ENCODE results near the gene PAGE4.

Gene PAGE4, protein sequence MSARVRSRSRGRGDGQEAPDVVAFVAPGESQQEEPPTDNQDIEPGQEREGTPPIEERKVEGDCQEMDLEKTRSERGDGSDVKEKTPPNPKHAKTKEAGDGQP

DNA sequence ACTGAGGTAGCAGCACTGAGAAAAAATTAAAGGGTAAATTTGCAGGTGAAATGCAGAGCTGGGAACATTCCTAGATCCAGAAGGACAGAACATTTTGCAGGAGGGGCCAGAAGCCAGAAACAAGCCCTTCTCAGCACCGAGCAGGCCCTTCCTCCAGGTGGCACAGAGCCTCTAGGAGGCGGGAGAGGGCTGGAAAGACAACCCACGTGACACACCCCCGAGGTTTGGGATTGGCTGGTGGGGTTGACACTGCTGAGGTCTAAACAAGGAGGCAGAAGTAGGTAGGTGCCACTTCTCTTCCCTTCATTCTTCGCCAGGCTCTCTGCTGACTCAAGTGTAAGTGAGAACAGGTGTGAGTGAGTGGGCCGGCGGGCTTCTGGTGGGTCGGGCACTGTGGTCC lies at the start of gene PAGE4:
Gene PAGE4, plus strand, starts transcription at position 288 of the 400 bp plus-strand sequence. CDS start 1,126 bp downstream, outside the sequence.
- no peak for DNase-seq

DNA sequence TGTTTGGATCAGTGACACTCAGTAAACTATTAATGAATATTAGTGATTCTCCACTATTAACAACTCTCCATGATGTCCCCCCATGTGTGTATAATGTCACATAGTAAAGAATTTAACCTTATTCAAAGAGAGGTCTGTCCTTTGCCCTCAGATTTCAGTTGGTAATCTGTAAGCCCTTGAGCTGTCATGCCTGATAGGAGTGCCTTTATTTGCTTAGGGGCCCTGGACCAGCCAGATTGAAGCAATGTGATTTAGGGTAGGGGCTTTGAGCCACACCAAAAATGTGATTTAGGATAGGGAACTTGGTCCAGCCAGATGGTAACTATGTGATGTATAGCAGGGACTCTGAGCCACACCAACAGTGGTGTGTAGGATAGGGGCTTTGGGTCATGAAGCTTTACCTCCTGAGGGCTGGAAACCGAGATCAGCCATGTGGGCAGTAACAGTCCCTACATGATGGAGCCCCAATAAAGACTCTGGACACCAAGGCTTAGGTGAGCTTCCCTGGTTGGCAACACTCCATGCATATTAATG lies 44.3 kb upstream of the PAGE4 start:
- DNase-seq = no peak

DNA sequence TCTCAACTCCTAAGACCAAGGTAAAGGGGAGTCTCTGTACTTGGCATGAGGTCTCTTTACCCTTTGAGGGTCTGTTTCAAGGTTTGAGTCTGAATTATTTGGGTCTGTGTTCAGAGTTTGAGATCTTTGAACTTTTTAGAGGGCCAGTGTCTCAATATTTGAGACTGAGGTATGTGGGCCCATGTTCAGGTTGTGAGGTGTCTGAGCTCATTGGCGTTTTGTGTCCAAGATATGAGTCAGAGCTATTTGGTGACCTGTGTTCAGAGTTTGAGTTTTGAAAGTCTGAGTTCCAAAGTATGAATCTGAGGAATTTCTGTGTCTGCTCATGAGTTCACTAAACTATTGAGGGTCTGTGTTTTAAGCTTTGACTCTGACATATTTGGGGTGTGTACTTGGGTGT lies 36.7 kb upstream of the PAGE4 start:
- no peak for DNase-seq

DNA sequence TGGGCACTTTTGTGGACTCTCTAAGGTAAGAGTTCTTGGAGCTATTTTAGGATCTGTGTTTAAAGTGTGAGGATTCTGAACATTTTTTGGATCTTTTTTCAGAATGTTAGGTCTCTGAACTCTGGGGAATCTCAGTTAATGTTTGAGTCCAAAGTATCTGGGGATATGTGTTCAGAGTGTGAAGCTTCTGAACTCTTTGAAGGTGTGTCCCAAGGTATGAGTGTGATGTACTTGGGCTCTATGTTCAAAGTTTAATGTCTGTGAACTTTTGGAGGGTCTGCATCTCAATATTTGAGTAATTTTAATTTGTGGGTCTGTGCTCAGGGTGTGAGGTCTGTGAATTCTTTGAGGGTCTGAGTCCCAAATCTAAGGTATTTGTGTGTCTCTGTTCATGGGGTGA lies 35.4 kb upstream of the PAGE4 start:
- DNase-seq = no peak

DNA sequence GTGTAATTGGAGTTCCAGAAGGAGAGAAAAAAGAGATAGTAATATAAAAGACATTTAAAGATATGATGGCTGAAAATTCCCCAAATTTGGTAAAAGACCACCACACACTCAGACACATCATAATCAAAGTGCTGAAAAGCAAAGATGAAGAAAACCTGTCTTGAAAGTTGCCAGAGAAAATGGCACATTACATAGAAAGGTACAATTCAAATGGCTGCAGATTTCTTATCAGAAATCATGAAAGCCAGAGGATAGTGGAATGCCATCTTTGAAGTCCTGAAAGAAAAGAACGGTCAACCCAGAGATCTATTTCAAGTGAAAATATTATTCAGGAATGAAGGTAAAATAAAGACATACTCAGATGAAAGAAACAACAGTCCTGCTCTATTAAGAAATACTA lies 29.3 kb upstream of the PAGE4 start:
- no peak for DNase-seq

DNA sequence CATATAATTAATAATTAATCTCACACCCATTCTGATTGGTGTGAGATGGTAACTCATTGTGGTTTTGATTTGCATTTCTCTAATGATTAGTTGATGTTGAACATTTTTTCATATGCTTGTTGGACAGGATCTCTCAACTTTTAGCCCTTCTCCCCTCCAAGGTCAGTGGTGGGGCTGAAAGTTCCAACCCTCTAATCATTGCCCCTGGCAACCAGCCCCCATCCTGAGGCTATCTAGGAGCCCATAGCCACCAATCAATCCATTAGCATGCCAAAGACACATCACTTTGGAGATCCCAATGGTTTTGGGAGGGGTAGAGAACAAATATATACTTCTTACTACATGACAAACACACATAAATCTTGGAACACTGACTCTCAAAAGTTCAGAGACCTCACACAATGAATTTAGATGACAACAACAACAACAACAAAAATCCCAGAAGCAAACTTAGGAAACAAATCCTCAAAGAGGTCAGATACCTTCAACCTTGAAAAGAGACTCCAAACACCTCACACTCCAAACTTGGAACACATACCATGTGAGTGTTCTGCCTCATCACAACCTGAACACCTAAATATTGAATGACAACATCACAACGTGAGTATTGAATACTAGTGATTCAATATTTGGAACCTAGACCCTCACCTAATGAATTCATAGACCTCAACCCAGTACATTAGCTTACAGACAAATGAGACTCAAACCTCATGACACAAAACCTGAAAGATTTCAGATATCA lies 19.0 kb upstream of the PAGE4 start:
- DNase-seq = no peak

DNA sequence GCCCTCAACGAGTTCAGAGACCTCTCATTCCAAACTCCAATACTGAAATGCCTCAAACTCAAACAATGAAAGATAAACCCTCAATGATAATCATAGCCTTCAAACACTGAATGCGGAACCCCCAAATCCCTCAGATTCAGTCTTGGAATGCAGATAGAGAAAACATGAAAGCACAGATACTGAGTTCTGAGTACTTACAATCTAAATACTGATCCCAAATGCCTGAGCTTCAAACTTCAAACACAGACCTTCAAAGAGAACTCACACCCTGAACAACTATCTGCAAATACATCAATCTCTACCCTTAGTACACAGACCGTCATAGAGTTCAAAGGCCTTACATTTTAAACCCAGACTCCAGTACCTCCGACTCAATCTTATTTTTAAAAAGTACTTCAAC lies 16.9 kb upstream of the PAGE4 start:
- no peak for DNase-seq

DNA sequence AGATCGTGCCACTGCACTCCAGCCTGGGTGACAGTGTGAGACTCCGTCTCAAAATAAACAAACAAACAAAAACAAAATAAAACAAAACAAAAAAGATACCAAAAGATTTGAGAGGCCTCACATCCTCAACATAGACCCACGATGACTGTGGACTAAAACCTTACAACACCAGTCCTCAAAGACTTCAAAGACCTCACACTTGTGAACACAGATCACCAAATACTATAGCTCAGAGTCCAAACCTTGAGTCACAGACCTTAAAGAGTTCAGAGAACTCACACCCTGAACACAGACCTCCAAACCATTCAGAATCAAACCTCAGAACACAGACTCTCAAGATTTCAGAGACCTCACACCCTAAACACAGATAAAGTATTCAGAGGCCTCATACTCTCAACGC lies 12.7 kb upstream of the PAGE4 start:
- no peak for DNase-seq

DNA sequence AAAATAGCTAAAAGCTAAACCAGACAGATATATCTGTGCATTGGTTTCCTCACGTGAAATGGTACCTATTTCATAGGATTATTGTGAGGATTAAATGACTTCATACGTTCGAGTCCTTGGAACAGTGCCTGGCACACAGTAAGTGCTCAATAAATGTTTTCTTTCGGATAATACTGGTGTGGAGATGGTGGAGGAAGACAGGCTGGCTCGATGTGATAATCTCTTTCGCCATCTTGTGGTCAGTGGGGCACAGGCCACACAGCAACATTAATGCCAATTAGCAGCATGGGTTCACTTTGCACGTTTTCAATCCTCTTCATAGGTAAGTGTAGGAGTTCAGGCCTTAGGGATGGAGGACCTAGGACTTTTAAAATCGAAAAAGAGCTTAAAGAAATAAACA lies 9.3 kb downstream of the PAGE4 start:
- DNase-seq = peak; percentile 31

DNA sequence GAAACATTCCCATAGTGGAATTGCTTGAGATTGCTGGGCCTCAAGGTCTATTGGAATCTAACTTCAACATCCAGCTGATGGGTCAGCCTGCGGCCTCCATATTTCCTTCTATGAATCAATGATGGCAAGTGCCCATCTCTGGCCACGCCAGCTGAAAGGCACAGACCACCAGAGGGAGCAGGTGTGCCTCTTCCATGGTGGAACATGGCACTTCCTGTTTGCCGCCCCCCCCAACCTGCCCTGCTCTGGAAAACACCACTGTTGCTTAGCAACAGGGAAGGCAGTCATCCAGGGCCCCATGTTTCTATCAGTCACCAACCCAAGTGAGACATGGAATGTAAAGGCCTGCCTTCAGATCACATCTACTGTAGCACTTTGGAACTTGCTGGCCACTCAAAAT lies 11.6 kb downstream of the PAGE4 start:
- peak; percentile 60 for DNase-seq

DNA sequence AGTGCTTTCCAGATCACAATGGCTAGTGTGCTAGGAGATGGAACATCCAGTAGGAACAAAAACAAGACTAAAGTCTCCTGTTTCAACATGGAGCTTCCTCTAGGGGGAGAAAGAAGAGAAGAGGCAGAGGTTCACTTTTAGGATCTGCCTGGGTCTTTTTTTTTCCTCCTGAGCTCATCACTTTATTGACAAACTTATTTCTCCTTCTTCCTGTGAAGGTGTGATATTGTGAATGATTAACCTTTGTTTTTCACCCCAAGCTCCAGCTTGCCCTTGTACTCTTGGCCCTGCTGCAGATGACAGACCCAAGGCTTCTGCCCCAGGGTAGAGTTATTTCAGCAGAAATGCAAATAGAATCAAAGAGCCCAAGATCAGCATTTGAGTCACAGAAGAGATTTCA lies 13.5 kb downstream of the PAGE4 start:
- no peak for DNase-seq

DNA sequence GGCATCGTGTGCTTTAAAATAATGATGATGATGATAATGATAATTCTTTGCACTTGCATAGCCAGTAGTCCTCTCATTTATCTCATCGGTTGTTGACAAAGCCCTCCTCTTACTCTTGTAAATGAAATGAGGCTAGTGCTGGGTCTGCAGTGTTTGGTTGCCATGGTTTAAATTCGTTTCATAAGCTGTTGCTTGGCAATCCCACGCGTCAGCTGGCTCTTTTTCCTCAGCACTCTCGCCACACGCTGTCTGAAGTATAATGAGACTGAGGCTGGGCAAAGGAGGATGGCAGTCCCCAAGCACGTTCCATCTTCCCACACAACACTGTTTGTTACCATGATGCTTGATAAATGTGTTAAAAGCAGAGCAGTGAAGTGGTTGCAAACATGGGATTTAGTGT lies 15.5 kb downstream of the PAGE4 start:
- no peak for DNase-seq

DNA sequence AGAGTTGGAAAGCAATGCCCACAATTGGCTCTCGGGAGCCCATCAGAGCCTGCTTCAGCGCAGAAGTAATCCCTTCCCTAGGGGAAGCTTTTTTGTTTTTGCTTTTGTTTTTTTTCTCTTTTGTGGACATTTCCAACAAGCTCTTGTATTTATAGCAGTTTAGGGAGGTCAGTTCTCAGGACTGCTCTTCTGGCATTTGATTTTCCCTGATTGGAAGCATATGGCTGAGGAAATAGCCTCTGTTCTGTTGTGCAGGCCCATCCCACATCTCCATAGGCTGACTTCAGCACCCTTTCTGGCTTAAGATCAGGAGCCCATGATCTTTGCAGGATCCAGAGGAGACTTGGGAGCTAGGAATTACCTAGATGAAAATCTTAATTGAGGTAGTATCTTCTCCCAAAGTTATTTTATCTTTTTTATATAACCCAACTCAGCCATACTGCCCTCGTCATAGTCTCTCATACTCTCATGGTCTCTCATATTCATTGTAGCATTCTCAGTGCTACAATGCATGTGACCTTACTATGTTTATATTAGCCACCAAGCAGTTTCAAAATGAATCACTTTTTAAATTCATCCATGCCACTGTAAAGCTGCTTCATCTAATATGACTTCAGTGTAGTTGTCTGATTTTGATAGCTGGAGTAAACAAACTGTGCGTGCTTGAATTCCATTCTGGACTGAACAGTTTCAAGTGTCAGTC lies 16.7 kb downstream of the PAGE4 start:
- DNase-seq = no peak

DNA sequence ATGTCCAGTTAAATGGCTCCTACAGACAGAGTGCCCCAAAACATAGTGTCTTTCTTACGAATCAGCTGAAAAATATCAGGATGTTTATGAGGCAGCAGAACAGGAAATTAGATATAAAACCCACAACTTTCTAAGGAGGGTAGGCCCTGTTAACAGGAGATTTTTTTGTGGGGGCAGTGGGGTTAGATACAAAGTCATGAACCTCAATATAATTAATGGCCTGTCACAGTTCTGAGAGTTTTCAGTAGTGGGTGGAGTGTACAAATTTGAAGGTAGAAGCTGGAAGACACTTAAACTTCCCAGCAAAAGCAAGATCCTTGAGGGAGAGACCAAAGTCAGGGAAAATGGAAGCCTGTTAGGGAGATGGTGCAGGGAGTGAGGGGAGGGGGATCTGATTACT lies 17.4 kb downstream of the PAGE4 start:
- DNase-seq = no peak

DNA sequence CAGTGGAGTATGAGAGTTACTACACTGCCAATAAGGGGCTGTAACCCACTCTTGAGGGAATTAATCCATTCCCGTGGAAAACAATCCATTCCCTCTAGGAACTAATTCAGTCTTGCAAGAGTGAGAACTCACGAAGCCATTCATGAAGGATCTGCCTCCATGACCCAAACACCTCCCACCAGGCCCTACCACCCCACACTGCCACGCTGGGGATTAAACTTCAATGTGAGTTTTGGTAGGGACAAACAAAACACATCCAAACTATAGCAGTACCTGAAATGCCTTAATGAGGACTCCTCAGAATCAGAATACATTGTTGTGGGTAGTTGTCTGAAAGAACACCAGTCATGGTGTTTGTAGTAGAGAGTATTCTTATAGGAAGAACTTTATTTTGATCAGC lies 19.2 kb downstream of the PAGE4 start:
- DNase-seq = no peak

DNA sequence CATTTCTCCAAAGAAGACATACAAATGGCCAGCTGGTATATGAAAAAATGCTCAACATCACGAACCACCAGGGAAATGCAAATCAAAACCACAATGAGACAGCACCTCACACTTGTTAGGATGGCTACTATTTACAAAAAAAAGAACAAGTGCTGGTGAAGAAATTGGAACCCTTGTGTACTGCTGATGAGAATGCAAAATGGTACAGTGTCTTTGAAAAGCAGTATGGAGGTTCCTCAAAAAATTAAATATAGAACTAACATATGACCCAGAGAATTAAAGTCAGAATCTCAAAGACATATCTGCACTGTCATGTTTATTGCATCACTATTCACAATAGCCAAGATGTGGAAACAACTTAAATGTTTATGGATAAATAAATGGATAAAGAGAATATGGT lies 20.9 kb downstream of the PAGE4 start:
- DNase-seq = no peak

DNA sequence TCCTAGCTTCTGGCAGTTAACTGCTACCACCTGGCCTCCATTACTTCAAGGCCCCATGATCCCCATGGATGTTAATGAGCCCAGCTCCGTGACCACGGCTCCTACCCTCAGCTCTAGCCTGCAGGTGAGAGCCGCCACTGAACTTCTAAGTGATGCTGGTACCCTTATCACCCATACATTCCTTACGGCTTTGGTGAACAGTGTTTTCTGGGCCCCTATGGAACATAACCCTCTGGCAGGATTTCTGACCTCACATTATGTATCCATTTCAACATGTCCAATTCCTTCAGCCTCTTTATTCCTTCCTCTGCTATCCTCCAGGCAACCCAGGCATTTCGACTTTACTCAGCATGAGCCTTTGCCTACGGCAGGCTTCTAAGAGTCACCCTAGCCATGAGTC lies 24.6 kb downstream of the PAGE4 start:
- DNase-seq = no peak

DNA sequence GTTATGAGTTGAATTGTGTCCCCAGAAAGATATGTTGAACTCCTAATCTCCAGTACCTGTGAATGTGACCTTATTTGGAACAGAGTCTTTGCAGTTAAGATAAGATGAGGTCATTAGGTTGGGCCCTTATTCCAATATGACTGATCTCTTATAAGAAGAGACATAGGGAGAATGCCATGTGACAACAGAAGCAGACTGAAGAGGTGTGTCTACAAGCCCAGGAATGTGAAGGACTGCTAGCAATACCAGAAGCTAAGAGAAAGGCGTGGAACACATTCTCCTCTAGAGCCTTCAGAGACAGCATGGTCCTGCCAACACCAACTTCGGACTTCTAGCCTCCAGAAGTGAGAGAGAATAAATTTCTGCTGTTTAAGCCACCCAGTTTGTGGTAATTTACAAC lies 27.7 kb downstream of the PAGE4 start:
- DNase-seq = no peak

DNA sequence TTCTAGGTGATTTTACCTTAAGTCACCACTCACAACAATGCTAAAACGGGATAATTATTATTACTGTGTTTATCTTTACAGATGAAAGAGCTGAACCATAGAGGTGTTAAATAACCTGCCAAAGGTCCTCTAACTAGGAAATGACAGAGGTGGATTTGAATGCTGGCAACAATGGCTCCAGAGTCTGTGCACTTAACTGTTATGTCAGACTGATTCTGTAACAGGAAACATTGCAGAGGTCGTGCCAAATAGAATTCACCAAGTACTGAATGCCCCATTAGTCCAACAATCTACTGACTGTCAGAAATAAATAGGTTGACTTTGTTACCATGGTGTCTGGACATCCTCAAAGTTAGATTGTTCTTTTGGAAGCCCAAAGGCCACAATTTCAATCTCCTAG lies 29.2 kb downstream of the PAGE4 start:
- no peak for DNase-seq

DNA sequence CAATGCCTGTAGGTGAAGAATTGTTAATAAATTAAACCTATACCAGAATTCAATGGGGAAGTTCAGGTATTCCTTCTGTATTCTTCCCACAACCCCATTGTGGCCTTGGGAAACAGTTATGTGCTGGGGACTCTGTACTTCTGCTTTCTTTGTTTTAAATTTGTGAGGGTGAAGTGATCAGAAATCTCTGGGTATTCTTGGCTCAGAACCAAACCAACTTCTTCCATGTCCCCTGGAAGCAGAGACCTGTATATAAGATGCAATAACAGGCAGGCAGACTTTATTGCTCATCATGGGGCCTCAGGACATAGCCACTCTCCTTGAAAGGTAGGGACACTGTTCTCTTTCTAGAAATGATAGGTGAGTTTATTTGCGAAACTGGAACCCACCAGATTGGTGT lies 30.4 kb downstream of the PAGE4 start:
- DNase-seq = no peak

DNA sequence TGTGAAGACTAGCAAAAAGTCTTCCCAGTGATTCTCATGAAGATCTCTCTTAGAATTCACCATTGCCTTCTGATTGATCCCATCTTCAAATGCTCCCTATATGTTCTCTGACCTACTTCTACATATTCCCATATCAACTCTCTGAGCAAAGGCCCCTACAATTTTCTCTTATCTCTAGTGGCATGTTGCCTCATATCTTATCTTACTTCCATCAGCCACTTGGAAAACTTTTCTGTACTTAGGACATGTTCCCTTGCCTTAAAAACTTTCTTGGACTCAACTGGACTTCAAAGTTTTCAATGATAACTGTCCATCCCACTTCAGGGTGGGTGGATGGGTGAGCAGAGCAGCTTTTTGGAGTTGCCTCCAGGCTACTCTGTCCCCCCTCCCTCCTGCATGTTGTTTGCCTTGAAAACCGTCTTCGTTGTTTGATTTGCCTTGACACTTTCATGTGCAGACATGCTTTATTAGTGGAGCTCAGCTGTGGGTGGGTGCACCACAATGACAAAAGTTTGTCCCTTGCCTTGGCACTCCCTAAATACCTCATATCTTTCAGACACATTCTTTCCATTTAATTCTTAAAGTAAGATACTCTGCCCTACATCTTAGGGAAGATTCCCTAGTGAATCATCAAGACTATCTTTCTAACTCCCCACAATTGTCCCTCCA lies 31.9 kb downstream of the PAGE4 start:
- DNase-seq = no peak

DNA sequence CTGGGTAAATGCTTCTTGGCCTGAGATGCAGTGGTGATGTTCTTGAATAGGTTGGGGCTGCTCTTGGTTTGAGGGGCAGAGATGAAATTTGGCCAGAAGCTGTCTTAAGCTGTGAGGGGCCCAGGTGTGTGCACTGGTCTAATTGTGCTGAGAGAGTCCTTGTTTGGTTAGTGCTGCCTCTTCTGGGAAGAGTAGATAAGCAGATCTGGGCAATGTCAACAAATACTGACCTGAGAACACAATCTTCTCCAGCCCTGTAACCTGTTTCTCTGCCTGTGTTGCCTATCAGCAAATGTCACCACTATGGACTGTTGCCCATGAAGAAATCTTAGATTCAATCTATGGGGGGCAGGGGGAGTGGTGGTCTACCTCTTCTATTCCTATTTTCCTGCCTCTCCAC lies 33.0 kb downstream of the PAGE4 start:
- no peak for DNase-seq

DNA sequence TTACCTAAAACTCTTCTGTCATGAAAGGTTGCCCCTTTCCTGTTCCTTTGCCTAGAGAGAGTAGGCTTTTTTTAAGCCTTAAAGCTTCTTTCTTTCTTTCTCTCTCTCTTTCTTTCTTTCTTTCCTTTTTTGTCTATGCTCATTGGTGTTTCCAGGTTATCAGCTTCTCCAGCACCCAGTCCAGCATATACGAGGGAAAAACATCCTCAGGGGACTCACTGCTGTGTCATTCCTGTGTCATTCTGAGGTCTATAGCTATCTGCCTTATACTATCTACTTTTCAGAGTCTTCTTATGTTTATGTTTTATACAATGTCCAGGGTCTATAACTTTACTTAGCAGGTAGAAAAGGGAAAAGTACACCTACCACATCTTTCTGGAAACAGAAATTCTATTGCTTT lies 39.6 kb downstream of the PAGE4 start:
- no peak for DNase-seq

DNA sequence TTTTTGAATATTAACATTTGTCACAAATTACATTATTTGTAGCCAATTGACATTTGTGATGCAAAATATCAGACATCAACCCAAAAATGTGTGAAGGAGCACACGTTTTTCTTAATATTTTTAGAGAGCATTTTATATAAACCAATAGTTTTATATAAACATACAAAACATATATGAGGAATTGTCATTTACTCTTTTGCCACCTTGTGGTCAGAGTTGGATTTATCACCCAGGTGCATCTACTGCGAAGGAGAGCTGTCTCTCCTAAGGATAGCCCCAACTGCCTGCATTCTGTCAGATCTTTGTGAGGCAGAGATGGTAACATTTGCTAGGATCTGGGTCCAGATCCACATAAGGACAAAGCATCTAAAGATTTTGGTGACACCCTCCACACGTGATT lies 47.6 kb downstream of the PAGE4 start:
- peak; percentile 48 for DNase-seq
